Glomerular endothelial cell (primary cell): Measurements from ENCODE around the gene TNFRSF25. TPM values are rescaled to one million over a fixed set of nuclear protein-coding genes. Genes with fewer than 3 reads are reported as not detected.
"Not testable (repeated sequence)": the region's sequence is repeated elsewhere in the genome, so short reads cannot be mapped to it uniquely, and the experiment has no call there.

Experiments
- DNase-seq: peaks from one replicate; pipeline ENCODE4 v3.0.0-alpha.2; 2011; ENCODE audit warnings: low read depth, low spot score; ENCODE audit errors: extremely low read depth
- total RNA-seq: library from RNA; depleted of rRNA; stranded (reverse); fragments of >200 nt; gene quantifications from 2 replicates; pipeline ENCODE4 v1.2.3, GENCODE V29; 2015

Gene TNFRSF25
- total RNA-seq, 1 donor from 2014 or later = 57.9 TPM

DNA sequence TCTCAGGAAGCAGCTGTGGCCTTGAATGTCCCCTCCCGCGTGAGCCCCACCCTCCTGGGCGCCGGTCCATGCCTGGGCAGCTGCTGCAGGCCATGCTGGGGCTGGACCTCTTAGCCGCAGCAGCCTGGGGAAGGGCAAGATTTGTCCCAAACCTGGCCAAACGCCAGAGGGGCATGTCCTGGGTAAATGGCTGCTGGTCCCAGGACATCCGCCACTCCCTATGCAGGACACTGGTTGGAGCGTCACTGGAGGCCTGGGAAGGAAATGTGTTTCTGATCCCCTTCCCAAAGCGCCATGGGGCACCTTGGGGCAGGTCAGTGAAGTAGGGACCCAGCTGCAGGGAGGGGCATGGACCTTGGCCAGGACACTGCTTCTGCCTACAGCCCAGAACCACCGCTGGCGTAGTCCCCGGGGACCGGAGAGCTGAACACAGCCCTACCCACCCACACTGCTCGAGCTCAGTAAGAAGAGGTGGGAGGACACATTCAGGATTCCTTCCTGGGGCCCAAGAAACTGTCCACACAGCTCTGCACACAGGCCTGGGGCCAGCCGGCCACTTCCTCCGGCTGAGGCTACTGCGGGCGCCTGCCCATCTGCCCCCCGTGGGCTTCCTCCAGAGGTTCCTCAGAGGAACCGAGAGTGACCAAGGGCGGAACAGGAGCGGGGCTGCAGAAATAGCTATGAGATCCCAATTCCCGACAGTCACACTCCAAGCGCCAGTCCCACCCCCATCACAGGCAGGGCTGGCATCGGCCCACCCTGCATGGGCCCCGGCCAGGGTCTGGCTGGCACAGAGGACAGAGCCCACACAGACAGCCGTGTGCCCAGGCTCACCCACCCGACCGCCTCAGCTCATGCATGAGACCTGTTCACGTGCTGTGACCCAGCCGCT, 36.3 kb upstream of the TNFRSF25 start:
- DNase-seq = no peak

DNA sequence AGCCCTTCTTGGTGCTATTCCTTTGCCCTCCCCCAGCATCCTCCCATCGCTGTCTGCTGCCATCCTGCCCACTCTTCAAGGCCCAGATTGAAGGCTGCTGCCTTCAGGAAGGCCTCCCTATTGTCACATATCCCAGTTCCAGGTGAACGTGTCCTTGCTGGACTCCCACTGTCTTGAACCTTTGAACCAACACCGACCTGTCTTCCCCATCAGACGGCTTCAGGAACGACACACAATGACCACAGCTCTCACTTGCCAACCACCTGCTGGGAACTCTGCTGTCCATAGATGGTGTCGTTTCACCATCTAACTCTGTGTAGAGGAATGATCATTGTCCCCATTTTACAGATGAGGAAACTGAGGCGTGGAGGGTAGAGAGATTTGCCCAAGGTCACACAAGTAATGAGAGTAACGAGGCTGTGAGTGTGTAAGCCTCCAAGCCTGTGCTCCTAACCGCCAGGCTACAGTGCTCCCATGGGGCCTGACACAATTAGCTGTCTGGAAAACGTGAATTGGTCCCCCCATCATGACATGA, 35.4 kb upstream of the TNFRSF25 start:
- no peak for DNase-seq

DNA sequence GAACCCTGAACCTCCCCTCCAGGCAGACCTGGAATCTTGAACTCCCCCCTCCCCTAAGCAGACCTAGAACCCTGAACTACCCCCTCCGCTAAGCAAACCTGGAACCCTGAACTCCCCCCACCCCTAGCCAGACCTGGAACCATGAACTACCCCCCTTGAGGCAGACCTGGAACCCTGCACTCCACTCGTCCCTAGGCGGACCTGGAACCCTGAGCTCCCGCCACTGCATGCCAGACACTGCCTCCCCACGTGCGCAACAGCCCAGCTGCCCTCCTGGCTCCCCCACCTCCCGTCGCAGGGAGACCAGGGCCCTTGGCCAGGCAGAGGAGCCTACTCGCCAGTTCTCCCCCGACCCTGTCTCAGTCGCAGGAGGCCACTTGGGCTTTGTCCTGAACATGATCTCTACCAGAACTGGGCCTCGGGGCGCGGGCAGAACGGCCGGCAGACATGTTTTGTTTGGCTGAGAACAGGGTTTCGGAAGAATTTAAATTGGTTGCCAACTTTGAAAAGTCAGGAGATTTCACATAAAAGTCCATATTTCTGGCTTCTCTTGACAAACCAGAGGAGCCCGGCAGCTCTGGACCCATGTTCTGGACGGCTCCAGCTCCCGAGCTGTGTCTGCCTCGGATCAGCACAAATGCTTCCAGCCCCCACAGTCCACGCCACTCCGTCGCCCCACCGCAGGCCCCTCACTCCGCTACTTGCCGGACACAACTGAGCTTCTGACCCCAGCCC, 34.7 kb upstream of the TNFRSF25 start:
- DNase-seq = no peak

DNA sequence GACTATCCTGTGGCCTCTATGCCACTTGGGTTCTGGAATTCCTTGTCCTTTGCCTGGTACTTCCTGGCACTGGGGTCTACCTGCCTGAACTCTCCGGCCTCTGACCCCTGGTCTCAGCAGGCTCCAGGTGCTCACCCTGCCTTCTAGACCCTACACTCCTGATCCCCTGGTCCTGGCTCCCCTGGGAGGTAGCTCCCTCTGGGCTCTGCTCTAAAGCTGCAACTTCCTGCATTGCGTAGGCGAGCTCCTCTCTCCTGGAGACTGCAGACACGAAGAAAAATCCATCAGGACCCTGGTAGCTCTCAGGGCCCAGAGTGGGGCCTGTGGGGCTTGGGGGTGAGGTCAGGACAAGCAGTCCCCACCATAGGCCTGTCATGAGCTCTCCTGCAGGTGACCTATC, 33.3 kb upstream of the TNFRSF25 start:
- no peak for DNase-seq

DNA sequence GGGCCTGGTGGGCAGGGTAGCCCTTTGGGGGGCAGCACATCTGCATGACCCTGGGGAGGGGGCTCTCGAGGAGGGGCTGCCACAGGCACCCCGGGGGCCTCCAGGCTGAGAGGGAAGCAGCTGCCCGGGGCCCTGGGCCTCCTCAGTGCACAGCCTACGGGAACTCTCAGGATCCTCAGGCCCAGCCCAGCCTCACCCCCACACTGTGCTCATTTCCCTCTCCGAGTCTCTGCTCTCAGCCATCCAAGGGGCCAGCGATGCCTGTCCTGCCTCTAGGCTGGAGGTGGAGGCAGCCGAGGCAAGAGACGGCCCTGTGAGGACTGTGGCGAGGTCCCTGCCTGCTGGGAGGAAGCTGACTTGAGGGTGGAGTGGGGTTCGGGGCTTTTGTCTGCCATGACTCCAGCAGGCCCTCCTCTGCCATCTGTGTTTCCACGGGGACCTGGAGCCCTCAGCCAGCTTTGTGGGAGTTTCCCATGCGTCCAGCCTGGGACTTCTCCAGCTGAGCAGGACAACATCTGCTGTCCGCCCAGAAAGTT, 32.7 kb upstream of the TNFRSF25 start:
- DNase-seq = no peak

DNA sequence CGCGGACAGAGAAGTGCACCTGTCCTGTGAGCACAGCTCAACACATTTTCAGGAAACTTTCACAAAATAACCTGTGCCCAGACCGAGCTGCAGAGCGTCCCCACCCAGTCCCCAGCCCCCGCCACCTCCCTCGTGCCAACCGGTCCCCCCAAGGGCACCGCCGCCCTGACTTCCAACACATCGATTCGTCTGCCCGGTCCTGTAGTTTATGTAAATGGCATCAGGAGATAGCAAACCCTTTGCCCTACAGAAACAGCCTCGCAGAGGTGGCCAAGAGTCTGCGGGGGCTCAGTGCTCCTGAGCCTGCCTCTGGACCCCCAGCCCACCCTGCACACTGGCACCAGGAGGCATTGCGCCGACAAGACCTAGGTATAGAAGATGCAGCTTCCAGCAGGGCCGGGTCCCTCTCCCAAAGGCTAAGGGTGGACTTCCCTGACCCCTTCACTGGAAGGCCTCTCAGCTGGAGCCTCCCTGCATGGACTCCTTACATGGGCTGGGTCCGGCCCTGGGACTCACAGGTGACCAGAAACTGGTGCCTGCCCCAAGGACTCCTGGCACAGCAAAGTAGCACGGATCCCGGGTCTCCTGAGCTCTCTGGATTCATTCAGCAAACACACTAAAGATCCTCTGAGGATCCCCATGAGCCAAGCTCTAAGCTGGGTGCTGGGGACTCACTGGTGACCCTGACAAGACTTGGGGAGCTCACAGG, 32.0 kb upstream of the TNFRSF25 start:
- DNase-seq = no peak

DNA sequence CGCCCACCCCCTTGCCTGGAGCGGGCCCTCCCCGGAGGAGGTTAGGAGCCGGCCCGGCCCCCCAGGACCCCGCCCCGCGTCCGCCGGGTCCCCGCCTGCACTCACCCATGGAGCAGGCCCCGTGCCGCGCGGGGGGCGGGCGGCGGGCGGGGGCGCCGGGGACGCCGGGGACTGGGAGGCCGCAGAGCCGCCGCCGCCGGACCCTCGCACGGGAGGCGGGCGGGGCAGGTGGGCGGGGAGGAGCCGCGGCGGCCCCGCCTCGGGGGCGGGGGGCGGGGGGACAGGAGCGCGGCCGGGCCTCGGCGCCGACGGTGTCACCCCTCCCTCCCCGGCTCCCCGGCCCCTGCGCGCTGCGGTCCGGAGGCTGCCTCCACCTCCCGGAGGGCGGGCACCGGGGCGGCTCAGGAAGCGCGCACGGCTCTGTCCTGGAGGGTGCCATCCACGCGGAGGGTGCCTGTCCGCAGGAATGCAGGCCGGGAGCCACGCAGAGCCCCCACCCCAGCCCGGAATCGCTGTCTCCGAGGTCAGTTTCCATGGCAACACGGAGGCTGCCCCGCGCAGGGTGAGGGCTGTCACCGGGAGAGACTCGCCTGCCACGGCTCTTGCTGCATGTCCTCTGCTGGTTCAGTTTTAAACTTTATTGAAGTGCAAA, 31.4 kb upstream of the TNFRSF25 start:
- DNase-seq = no peak

DNA sequence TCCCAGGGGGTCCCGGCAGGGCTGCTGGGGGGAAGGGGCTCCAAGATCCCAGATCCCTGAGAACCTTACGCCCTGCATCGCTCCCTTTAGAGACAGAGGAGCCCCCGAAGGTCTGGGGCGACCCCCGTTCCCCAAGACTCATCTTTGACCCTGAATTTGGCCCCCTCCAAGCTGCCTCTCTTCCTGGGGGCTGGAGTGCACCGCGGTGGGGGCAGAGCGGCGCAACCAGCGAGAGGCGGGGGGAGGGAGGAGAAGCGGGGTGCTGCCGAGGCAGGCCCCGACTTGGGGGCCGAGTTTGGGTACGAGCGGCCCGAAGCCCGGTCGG, 30.9 kb upstream of the TNFRSF25 start:
- no peak for DNase-seq

DNA sequence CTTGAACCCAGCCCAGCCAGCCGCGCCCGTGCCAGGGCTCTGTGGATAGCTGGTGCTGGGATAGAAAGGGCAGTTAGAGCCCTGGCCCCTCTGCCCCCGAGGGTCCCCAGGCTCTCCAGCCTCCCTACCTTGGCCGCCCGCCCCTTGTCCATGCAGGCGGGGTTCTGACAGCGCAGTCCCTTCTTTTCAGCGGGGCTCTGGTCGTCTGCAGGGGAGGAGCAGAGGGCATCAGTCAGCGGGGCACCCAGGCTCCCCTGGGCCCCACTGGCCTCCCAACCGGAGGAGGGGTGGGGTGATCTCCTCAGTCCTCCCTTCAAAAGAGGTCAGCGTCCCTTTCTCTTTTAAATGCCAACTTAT, 30.4 kb upstream of the TNFRSF25 start:
- DNase-seq = no peak

DNA sequence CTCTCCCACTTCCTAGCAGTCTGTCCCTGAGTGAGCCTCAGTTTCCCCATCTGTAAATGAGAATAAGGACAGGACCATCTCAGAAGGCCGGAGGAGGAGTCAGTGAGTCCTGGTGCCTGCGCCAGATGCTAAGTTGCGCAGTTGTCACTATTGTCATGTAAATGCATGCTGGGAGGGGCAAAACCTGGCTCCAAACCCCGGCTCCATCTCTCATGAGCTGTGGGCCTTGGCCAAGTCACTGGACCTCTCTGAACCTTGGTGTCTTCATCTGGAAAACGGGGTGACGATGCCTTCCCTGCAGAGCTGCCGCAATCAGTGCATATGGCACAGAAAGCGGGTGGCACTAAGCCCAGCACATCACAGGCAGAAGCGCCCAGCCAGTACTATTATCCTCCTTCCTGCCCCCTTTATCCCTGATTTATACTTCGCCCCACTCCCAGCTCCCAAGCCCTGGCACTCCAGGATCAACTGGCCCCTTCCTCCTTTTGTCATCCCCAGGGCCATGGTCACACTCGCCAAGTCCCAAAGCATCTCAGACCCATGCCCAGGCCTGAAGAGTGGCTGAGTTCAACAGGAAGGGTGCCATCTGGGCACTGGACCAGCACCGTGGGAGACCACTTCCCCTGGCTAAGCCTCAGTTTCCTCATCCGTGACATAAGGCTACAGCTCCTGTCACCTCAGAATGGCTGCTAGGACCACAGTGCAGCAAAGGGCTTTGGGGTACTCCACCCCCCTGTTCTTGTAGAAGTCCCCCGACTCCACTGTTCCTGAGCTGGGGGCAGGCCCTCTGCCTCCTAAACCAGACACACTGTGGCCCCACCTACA, 29.8 kb upstream of the TNFRSF25 start:
- DNase-seq = no peak

DNA sequence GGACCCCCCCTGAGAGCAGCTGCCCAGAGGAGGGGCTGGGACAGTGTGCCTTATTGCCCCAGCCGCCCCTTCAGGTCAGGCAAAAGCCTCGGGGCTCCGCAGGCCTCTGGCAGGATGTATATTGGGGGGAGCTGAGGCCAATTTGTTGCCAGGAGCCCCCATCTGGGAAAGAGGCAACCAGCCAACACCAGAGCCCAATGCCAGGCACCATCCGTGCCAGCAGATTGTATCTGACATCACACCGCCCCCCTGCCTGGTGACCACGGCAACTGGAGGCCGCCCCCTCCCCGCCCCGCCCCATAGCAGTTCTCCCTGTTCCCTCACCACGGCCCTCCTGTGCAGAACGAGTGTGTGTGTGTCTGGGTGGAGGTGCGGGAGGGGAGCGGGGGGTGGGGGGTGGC, 29.1 kb upstream of the TNFRSF25 start:
- no peak for DNase-seq

DNA sequence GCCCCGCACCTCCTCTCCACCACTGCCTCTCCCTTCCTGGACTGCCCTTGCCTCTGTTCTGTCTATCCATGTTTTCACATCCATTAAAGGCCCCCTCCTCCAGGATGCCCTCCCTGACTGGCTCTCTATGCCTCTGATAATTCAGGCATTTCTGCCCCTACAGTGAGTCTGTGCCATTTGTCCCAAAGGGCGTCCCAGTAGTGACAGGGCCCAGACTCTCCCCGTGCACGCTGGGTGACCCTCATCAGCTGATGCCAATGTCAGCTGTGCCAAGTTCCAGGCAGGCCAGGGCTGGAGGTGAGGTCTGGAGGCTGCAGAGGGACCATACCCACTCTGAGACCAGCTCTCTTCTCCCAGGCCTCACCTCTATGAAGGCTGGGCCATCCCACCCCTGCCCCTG, 28.7 kb upstream of the TNFRSF25 start:
- DNase-seq = no peak

DNA sequence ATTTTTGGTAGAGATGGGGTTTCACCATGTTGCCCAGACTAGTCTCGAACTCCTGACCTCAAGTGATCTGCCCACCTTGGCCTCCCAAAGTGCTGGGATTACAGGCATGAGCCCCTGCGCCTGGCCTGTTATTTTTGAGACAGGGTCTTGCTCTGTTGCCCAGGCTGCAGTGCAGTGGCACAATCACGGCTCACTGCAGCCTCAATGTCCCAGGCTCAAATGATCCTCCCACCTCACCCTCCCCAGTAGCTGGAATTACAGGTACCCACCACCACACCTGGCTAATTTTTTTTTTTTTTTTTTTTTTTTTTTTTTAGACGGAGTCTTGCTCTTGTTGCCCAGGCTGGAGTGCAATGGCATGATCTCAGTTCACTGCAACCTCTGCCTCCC, 27.9 kb upstream of the TNFRSF25 start:
- not testable (repeated sequence) for DNase-seq

DNA sequence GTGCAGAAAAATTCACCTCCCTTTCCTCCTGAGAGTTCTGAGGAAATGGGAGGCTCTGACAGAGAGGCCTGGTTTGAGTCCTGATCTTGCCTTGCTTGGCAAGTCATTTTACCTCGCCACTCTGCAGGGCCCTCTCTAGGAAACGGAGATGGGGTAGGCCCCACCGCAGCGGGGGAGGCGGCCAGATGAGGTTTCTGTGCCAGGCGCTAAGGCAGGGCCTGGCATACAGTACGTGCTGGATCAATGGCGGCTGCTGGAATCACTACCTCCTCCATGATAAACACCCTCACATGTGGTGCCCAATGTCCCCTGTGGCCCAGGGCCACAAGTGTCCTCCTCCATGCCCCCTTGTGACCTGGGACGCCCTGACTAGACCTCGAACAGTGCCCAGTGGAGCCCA, 26.0 kb upstream of the TNFRSF25 start:
- DNase-seq = no peak

DNA sequence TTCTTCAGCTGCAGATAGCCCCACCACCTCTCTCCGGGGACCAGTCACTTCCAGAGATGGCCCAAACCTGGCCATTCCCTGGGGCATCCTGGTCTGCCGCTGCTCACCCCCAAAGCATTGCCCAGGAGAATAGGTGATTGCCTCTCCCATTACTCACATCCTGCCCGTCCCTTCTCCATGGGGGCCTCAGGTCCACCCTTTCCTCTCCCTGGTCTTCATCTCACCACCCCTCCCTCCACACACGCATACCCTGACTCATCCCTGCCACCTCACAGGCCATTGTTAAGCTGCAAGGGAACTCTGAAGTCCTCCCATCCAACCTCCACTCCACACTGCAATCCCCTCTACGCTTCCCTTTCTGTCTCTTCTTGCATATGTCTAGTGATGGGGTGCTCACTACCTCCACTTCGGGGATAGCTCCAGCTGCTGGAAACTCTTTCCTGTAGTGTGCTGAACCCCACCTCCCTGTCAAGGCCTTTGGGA, 25.5 kb upstream of the TNFRSF25 start, which contains the start of gene PLEKHG5:
TSS of gene PLEKHG5 (minus strand) at position 188 of the 483 bp plus-strand sequence. CDS start 14,096 bp downstream, outside the sequence.
- DNase-seq = no peak

DNA sequence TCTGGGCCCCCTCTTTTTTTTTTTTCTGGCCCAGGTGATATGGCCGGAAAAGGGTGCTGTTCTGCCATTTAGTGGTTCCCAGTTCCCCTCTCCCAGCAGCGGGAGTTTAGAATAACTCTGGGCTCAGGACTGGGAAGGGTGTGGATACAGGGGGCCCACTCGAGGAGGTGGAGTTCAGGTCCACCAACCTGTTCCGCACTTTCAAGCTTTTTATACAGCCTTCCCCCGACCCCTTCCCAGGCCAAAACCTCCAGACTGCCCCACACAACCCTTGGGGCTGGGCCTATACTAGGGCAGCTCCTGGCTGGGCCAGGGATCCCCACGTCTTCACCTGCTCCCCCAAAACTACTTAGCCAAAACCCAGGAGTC, 25.1 kb upstream of the TNFRSF25 start:
- DNase-seq = no peak

DNA sequence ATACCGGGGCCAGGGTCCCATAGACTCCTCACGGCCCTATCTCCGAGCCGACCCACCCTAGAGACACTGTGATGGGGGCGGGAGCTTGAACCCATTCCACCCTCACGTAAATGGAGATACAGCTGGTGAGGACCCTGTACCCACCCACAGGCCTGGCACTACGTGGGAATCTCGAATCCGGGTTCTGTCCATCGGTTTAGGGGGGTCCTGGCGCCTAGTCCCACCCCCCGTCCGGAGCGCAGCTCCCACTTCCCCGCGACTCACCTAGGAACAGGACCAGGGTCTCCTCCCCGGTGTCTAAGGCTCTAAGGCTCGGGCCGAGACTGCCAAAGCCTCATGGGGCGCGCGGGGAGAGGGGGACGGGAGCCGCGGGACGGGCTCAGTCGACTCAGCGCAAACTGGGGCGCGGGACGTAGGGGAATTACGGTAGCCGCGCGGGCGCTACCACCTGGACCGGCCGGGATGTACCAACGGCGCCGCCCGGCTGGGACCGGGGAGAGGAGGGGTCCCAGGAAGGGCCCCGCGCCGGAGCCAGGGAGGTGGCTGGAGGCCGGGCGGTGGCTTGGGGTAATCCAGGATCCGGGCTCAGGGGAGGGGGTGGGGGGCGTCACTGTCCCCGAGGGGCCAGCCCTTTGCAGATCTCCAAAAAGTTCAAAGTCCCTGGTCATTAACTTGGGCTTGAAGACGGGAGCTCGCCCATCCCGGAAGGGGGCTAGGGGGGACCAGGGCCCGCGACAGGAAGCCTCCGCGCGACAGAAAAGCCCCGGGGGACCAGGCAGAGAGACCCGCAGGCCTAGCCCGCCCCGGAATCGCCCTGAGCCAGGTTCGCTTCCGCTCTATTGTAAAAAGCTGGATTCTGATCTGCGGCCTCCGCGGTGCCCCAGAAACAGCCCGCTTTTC, 24.5 kb upstream of the TNFRSF25 start:
- DNase-seq = no peak

DNA sequence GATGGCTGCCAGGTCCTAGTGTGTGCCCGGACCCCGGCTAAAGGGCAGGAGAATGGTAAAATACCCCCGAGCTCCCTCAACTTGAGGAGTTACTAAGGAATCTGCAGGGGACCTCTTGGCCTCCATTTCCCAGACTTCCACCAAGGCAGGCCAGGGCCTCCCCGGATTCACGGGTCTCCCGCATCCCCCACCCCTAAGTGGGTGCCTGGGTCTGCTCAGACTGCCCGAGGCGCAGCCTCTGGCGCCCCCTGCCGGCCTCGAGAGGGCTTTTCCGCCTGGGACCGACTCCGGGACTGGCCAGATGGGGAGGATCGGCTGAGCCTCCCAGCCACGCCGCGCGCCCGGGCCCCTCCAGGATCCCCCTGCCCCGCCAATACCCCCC, 23.8 kb upstream of the TNFRSF25 start:
- DNase-seq = no peak

DNA sequence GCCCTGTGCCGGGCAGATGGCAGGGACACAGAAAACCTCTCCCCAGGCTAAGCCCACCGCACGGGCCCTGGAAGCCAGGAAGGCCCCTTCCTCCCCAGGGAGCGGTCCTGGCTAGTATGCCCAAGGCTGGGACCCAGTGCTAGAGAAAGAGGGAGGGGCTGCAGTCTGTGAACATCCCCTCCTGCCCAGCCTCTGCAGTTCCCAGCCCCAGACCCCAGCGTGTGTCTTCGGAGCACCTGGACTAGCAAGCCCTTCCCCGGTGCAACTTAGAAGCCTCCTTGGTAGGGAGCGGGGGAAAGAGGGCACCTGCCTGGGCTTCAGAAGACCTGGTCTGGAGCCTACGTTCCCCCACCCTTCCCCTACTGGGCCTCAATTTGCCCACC, 23.4 kb upstream of the TNFRSF25 start:
- DNase-seq = no peak
